Glutamatergic neuron (in vitro differentiated cells): ENCODE measurements around the gene MYO15A. TPM values are rescaled to one million over a fixed set of nuclear protein-coding genes. Genes with fewer than 3 reads are reported as not detected.
A peak's percentile ranks its signal among the peaks of the same experiment; 100 is the strongest.

Experiments used
- DNase-seq: peaks from one replicate; pipeline ENCODE4 v3.0.0; 2022
- H3K27ac Mint-ChIP-seq: one replicate; pipeline ENCODE4 v1.8.0; 2020; ENCODE audit warnings: mild to moderate bottlenecking, mixed read lengths, inconsistent platforms; ENCODE audit not compliant: unreplicated experiment
- H3K27me3 Mint-ChIP-seq: one replicate; pipeline ENCODE4 v1.8.0; 2020; ENCODE audit warnings: mild to moderate bottlenecking, moderate library complexity, mixed read lengths, inconsistent platforms; ENCODE audit not compliant: unreplicated experiment
- H3K36me3 Mint-ChIP-seq: one replicate; pipeline ENCODE4 v1.8.0; 2020; ENCODE audit warnings: mild to moderate bottlenecking, mixed read lengths, inconsistent platforms; ENCODE audit not compliant: unreplicated experiment
- H3K4me1 Mint-ChIP-seq: one replicate; pipeline ENCODE4 v1.8.0; 2020; ENCODE audit warnings: mild to moderate bottlenecking, low read depth, mixed read lengths, inconsistent platforms; ENCODE audit not compliant: unreplicated experiment
- H3K4me3 Mint-ChIP-seq: one replicate; pipeline ENCODE4 v1.8.0; 2020; ENCODE audit warnings: mild to moderate bottlenecking, mixed read lengths, inconsistent platforms; ENCODE audit not compliant: unreplicated experiment
- H3K9me3 Mint-ChIP-seq: one replicate; pipeline ENCODE4 v1.8.0; 2020; ENCODE audit warnings: mild to moderate bottlenecking, moderate library complexity, mixed read lengths, inconsistent platforms; ENCODE audit not compliant: unreplicated experiment
- total RNA-seq: library from RNA; stranded (reverse); fragmentation: NEBNext Ultra II Directional; extraction: Animal tissue kit (Norgen Biotek cat#: 25700); gene quantifications from one replicate; pipeline ENCODE4 v1.2.1, GENCODE V29; 2021; ENCODE audit not compliant: unreplicated experiment
- TF ChIP-seq, protein P1 (sequence below): fragments of 200-600 bp; sonication (generic); IDR thresholded peaks from one replicate; pipeline ENCODE4 v1.5.0; 2021; ENCODE audit not compliant: partially characterized antibody, unreplicated experiment

Gene MYO15A
- total RNA-seq, 1 donor from 2014 or later = 4.0 TPM

DNA sequence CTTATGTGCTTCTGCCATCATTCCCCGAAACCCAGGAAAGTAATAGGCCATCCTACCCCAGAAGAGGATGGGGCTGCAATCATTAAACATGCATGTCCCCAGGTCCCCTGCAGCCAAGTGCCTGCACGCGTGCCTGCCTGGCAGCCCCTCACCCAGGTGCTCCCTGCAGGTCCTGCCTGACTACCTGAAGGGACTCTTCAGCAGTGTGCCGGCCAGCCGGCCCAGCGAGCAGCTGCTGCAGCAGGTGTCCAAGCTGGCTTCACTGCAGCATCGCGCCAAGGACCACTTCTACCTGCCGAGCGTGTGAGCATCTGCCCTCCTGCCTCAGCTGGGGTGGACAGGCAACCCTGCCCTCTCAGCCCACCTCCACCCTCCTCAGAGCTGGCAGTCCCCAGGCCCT, 58.9 kb downstream of the MYO15A start:
- Mint-ChIP-seq H3K4me1 (peaks cover 9% of the 10 kb centered on the region), H3K36me3 (no peaks in the 10 kb centered on the region), H3K4me3 (no peak overlapping the region), H3K9me3 (no peaks in the 10 kb centered on the region), H3K27ac (no peak overlapping the region), H3K27me3 (no peaks in the 10 kb centered on the region)
- TF ChIP-seq, protein P1, sequence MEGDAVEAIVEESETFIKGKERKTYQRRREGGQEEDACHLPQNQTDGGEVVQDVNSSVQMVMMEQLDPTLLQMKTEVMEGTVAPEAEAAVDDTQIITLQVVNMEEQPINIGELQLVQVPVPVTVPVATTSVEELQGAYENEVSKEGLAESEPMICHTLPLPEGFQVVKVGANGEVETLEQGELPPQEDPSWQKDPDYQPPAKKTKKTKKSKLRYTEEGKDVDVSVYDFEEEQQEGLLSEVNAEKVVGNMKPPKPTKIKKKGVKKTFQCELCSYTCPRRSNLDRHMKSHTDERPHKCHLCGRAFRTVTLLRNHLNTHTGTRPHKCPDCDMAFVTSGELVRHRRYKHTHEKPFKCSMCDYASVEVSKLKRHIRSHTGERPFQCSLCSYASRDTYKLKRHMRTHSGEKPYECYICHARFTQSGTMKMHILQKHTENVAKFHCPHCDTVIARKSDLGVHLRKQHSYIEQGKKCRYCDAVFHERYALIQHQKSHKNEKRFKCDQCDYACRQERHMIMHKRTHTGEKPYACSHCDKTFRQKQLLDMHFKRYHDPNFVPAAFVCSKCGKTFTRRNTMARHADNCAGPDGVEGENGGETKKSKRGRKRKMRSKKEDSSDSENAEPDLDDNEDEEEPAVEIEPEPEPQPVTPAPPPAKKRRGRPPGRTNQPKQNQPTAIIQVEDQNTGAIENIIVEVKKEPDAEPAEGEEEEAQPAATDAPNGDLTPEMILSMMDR = no peak
- no peak for DNase-seq

DNA sequence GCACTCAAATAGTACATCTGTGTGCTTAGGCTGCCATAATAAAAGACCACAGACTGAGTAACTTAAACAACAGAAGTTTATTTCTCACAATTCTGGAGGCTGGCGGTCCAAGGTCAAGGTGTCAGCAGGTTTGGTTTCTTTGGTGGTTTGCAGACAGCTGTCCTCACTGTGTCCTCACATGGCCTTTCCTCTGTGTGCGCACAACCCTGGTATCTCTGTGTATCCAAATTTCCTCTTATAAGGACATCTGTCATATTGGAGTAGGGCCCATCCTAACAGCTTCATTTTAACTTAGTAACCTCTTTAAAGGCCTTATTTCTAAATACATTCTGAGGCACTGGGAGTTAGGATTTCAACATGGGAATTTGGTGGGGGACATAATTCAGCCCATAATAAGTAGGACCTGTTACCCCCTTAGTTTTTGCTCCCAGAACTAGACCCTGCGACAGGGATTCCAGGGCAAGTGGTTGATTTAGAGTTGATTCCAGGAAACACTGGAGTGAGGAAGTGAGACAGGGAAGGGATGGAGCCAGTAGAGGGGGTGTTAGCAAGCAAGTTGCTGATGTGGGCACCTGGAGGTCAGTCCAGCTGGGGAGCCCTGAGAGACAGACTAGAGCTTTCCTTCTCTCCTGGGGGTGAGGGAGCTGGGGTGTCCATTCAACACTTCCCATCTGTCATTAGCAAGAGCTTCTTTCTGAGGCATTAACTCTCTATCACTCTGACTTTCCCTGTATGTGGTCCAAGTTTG, 64.1 kb downstream of the MYO15A start:
- DNase-seq = no peak
- peaks cover 5% of the 10 kb centered on the region for H3K9me3 Mint-ChIP-seq
- no peaks in the 10 kb centered on the region for H3K27me3 Mint-ChIP-seq
- H3K4me3 Mint-ChIP-seq = no peak overlapping the region
- no peaks in the 10 kb centered on the region for H3K36me3 Mint-ChIP-seq
- H3K4me1 Mint-ChIP-seq = no peaks in the 10 kb centered on the region
- TF ChIP-seq, protein P1 = no peak
- H3K27ac Mint-ChIP-seq = no peak overlapping the region

DNA sequence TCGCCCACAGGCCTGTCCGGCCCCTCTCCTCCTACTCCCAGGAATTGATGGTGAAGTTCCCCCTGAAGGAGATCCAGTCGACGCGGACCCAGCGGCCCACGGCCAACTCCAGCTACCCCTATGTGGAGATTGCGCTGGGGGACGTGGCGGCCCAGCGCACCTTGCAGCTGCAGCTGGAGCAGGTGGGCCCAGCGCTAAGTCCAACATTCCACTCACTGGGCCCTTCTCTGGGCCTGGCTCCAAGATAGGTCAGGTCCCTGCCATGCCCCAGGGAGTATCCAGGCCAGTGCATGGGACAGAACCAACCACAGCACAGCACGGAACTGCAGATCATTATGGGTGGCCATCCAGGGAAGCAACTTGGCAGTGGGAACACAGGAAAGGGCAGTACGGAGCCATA, 65.2 kb downstream of the MYO15A start:
- no peak for DNase-seq
- Mint-ChIP-seq H3K9me3 (peaks cover 5% of the 10 kb centered on the region), H3K36me3 (no peaks in the 10 kb centered on the region), H3K4me3 (no peak overlapping the region), H3K27ac (no peak overlapping the region), H3K27me3 (no peaks in the 10 kb centered on the region), H3K4me1 (peaks cover 2% of the 10 kb centered on the region)
- TF ChIP-seq, protein P1 = no peak

DNA sequence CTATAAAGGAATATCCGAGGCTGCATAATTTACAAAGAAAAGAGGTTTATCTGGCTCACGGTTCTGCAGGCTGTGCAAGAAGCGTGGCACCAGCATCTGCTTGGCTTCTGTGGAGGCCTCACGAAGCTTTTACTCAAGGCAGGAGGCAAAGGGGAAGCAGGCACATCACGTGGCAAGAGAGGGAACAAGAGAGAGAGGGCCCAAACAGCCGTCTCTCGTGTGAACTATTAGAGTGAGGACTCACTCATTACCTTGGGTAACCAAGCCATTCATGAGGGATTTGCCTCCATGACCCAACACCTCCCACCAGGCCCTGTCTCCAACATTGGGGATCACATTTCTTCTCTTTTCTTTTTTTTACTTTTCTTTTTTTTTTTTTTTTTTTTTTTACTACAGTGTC, 67.6 kb downstream of the MYO15A start:
- Mint-ChIP-seq H3K27ac (no peak overlapping the region), H3K27me3 (no peaks in the 10 kb centered on the region), H3K36me3 (no peaks in the 10 kb centered on the region), H3K4me1 (peaks cover 2% of the 10 kb centered on the region), H3K9me3 (peaks cover 5% of the 10 kb centered on the region), H3K4me3 (peak overlapping the region; percentile 38)
- TF ChIP-seq, protein P1 = no peak
- DNase-seq = no peak

DNA sequence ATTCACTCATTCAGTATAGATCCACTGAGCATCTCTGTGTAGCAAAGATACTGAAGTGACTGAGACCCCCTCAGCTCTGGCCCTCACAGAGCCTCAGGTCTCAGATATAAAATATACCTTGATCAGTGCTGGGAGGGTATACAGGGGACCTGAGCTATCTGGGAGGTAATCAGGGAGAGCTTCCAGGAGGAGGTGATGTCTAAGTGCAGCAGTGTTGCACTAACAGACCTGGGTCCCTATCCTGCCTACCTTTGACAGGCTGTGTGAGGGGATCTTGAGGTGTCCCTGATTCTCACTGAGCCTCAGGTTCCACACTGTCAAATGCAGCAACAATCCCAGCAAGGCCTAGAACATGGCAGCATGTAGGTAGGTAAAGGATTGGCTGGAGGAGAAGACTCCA, 68.6 kb downstream of the MYO15A start:
- no peak overlapping the region for H3K27ac Mint-ChIP-seq
- DNase-seq = no peak
- H3K4me1 Mint-ChIP-seq = peaks cover 2% of the 10 kb centered on the region
- H3K4me3 Mint-ChIP-seq = no peak overlapping the region
- H3K9me3 Mint-ChIP-seq = peaks cover 5% of the 10 kb centered on the region
- TF ChIP-seq, protein P1 = no peak
- no peaks in the 10 kb centered on the region for H3K36me3 Mint-ChIP-seq
- peaks cover 1% of the 10 kb centered on the region for H3K27me3 Mint-ChIP-seq
